ENCODE data around the gene MYRFL.

Gene MYRFL

DNA sequence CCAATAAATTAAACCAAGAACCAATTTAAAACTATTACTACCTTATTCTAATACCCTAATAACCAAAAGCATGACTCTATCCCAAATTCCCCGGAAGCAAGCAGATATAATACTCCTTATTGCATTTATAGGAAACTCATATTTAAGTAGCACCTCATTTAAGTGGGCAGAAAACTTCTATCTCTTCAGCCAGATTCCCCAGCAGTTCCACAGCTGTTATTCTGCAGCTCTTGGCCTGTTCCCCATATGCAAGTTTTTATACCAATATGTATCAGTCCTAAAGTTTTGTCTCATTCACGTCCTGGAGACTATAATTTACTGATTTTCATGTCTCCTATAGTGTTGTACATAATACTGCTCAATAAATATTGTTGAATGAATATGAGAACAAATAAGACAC lies 106.5 kb downstream of the MYRFL start:
- TF ChIP-seq, protein P1, sequence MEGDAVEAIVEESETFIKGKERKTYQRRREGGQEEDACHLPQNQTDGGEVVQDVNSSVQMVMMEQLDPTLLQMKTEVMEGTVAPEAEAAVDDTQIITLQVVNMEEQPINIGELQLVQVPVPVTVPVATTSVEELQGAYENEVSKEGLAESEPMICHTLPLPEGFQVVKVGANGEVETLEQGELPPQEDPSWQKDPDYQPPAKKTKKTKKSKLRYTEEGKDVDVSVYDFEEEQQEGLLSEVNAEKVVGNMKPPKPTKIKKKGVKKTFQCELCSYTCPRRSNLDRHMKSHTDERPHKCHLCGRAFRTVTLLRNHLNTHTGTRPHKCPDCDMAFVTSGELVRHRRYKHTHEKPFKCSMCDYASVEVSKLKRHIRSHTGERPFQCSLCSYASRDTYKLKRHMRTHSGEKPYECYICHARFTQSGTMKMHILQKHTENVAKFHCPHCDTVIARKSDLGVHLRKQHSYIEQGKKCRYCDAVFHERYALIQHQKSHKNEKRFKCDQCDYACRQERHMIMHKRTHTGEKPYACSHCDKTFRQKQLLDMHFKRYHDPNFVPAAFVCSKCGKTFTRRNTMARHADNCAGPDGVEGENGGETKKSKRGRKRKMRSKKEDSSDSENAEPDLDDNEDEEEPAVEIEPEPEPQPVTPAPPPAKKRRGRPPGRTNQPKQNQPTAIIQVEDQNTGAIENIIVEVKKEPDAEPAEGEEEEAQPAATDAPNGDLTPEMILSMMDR (IDR thresholded peaks at IDR 0.05; ENCODE audit: low read depth, low read length): no peak
- no peak overlapping the region for H3K4me3 ChIP-seq (ENCODE audit: low read depth, low read length)

DNA sequence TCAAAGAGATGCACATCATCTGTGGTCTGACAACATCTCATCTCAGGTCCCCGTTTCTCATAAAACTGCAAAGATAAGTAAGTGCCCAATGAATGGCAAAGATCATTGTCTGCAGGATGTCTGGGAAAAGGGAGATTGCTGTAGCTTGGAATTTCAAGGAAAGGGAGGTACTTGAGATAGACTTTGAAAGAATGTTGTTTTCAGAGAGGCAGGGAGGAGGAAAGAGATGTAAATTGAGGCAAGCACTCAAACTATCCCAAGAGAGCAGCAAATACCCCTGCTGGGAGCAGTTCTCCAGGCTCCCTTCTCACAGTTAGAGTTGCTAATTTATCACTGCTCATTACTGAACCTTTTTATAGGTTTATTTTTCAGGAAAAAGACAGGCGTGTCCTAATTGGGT lies 107.1 kb downstream of the MYRFL start:
- no peak overlapping the region for H3K4me3 ChIP-seq (ENCODE audit: low read depth, low read length)
- TF ChIP-seq, protein P1 (IDR thresholded peaks at IDR 0.05; ENCODE audit: low read depth, low read length): no peak

DNA sequence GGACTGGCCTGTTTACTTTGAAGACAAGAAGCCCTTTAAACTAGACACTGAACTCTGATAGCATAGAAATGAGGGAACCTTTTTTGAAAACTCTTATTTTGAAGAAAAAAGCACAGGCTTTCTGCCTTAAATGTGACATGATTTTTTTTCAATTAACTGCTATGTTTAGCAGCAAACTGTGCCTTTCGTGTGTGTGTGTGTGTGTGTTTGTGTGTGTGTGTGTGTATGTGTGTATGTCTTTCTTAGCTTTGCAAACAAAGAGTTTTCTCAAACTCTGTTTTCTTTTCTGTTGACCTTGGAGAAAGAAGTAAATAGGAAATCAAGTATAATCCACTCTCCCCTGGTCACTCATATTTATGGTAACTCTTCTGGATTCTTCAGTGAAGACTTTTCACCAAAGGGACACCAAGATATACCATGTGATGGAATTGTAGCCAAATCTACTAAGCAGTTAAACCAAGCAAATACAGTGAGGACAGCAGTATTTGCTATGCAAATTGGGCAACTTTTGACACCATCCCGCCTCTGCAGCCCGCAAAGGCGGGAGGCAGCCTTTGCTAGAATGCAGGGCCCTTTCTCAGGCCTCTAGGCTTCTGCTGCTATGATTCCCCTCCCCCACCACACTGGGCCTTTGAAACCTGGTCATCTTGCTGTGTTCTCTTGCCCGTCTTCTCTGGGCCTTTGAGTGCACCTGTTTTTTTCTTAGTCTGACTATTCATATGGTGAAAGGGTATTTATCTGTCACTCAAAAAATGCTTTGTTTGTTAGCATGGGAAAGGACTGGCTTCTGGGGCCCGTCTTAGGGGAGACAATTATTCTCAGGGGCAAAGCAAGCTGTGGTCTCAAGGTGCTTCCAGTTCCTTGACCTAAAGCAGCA lies 107.9 kb downstream of the MYRFL start:
- no peak overlapping the region for H3K4me3 ChIP-seq (ENCODE audit: low read depth, low read length)
- TF ChIP-seq, protein P1 (IDR thresholded peaks at IDR 0.05; ENCODE audit: low read depth, low read length): no peak

DNA sequence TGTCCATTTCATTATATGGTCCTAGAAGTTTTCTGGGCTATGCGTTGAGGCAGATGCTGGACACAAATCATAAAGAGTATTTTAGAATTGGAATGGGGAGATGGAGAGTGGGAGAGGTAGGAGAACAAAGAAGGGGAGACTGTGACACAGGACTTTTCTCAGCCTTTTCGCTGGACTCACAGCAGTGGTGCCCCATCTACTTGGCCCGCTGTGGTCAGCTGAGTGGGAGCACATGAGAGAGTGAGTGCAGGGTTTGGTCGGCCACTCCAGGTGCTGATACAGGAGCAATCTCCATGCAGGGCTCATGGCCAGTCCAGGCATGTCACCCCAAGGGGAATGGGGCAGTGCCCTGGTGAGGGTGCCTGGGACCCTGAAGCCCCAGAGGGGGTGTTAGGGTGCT lies 109.0 kb downstream of the MYRFL start:
- H3K4me3 ChIP-seq (ENCODE audit: low read depth, low read length): no peak overlapping the region
- TF ChIP-seq, protein P1 (IDR thresholded peaks at IDR 0.05; ENCODE audit: low read depth, low read length): no peak

DNA sequence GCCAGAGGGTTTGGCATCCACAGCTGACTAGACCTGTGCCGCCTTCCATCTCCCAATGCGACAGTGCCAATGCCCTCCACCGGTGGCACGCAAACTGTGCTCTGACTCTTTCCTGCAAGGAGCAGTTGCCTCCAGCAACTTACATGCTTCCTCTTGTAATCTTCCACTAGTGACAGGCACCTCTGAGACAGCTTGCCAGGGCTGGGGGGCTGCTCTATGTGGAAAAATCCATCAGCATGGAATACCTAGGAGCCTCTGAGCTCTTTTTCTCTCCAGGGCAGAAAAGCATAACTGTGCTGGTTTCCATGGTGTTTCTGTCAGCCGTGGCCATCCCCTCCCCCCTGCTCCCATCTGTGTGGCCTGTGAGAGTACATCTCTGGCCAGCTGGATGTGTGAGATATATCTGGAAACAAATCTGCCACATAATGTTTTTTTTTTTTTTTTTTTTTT lies 110.6 kb downstream of the MYRFL start:
- H3K4me3 ChIP-seq (ENCODE audit: low read depth, low read length): no peak overlapping the region
- TF ChIP-seq, protein P1 (IDR thresholded peaks at IDR 0.05; ENCODE audit: low read depth, low read length): no peak

DNA sequence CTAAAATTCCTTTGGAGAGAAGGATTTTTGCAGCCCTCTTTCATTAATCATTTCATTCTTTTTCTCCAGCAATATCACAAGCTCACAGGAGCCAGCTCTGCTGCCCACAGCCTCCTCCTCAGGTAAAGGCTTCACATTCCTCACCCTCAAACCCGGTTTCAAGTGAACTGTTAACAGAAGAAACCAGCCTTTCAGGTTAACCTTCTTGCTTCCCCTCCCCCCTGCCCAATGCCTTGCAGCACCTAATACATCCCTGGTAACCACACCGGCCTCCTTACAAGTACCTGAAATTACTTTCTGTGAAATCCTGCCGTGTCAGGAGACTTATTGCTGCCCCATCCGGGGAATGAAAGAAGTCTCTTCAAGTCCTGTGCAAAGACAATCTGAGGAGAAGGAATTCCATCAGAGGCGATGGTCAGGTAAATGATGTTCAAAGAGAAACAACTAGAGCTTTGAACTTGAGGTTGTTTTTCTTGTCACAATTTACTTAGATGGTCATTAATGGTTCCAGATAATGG lies 111.2 kb downstream of the MYRFL start:
- no peak overlapping the region for H3K4me3 ChIP-seq (ENCODE audit: low read depth, low read length)
- TF ChIP-seq, protein P1 (IDR thresholded peaks at IDR 0.05; ENCODE audit: low read depth, low read length): no peak

DNA sequence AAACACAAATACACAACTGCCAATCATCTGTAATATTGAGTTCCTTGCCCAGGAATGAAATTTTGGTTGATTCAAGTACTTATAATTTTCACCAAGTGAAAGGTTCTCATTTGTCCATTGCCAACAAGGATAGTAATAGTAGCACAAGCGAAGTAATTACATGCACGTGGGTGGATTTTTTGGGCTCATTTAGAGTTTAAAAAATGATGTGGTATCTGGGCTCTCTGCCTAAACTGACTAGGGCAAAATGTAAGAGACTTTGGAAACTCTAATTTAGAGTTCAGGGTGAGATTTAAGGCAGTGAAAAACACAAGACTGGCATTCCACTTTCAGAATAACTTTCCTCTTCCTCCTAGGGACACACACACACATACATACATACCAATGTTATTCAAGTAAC lies 111.7 kb downstream of the MYRFL start:
- H3K4me3 ChIP-seq (ENCODE audit: low read depth, low read length): no peak overlapping the region

More for the DNA sequence above, 111.7 kb downstream of the MYRFL start:
- TF ChIP-seq, protein P1 (IDR thresholded peaks at IDR 0.05; ENCODE audit: low read depth, low read length): no peak
